Esophagus muscularis mucosa (tissue), 4 donors: ENCODE results near the gene COMMD8.

Experiments used
- EP300 ChIP-seq: sonication (generic); formaldehyde crosslinking; IDR thresholded peaks from one replicate; pipeline ENCODE4 v1.6.1; 2017; ENCODE audit warnings: antibody characterized with exemption
- POLR2A ChIP-seq: fragments of 450-650 bp; IDR thresholded peaks from one replicate; pipeline ENCODE4 v1.6.1; 2017; ENCODE audit warnings: antibody characterized with exemption, moderate library complexity, mild to moderate bottlenecking, low read depth
- POLR2AphosphoS5 ChIP-seq, 2 donors: sonication (generic); formaldehyde crosslinking; IDR thresholded peaks; one replicate each; pipeline ENCODE4 v1.6.1; 2017; ENCODE audit warnings: antibody characterized with exemption in 2 of 2
- TF ChIP-seq, protein P1 (sequence below), 3 experiments: fragments of 200-600 bp in 2 of 3; fragments of 450-650 bp in 1 of 3; sonication (generic) in 2 of 3; IDR thresholded peaks; one replicate each; pipeline ENCODE4 v1.5.1; 2017 to 2019; ENCODE audit warnings: antibody characterized with exemption in 3 of 3, mild to moderate bottlenecking in 2 of 3, moderate library complexity in 1 of 3

DNA sequence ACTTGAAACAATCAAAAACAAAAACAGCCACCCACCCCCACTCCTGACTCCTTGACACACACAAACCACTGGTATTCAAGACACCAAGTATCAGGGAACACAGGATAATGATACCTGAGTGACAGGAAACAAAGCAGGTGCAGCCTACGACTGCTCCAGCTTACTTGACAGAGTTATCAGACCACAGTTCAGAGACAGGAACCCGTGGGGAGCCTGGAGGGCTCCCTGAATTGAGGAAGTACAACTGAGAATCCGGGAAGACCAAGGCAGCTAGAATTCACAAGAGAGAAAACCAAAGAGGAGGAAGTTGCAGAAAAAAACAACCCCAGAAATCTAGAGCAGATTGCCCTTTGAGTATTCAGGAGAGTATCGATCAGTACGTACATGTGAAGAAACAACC, 20.5 kb downstream of the COMMD8 start:
- TF ChIP-seq POLR2A = no peak
- TF ChIP-seq, protein P1, sequence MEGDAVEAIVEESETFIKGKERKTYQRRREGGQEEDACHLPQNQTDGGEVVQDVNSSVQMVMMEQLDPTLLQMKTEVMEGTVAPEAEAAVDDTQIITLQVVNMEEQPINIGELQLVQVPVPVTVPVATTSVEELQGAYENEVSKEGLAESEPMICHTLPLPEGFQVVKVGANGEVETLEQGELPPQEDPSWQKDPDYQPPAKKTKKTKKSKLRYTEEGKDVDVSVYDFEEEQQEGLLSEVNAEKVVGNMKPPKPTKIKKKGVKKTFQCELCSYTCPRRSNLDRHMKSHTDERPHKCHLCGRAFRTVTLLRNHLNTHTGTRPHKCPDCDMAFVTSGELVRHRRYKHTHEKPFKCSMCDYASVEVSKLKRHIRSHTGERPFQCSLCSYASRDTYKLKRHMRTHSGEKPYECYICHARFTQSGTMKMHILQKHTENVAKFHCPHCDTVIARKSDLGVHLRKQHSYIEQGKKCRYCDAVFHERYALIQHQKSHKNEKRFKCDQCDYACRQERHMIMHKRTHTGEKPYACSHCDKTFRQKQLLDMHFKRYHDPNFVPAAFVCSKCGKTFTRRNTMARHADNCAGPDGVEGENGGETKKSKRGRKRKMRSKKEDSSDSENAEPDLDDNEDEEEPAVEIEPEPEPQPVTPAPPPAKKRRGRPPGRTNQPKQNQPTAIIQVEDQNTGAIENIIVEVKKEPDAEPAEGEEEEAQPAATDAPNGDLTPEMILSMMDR (IDR thresholded peaks at IDR 0.05) = no peak
- TF ChIP-seq EP300 = no peak
- no peak for TF ChIP-seq POLR2AphosphoS5 (IDR thresholded peaks at IDR 0.05)
